ENCODE results near the gene FAF1.

The FAF1 gene

GRCh38 chr1:50422675-50422945 lies 537.5 kb downstream of the FAF1 start:
- no peak for DNase-seq

DNA sequence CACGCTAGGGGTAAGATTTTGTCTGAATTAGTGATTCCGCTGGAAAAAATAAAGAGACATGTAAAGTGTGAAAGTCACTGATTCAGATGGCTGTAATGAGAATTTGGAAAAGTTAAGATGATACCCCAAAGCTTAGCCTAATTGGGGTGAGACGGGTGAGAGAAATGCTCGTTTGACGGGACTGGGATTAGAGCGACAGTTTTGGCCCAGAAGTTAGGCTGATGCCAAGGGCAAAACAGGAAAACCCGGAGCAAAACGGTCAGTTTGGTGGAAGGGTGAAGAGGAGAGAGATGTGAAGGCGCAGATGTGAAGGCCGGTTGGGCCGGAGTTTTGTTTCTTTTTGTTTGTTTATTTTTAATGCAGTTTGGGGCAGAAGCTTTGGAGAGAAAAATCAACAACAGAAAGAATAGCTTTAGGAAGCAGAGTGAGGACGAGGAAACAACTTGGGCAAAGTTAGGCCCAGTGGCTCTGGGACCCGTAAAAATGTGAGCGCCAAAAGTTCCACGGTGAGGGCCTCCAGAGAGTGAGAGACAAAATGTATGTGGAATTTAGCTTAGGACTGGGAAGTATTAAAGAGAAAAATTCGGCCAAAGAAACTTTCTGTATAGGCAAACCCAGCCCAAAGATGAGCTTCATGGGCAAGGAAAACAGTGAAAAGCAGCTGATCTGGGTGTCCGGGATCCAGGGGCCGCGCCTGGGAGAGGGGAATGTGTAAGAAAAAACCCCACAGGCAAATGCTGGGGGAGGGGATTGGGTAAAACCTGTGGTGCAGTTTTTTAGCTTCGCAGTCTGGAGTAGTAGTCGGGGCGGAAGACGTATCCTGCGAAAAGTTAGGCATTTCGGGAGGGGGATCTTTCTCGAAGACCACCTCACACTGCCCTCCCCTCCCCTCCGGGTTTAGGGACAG lies 538.0 kb downstream of the FAF1 start:
- no peak for DNase-seq

- DNase-seq = no peak
Measured at GRCh38 chr1:50421366-50421748, 538.7 kb downstream of the FAF1 start.

DNA sequence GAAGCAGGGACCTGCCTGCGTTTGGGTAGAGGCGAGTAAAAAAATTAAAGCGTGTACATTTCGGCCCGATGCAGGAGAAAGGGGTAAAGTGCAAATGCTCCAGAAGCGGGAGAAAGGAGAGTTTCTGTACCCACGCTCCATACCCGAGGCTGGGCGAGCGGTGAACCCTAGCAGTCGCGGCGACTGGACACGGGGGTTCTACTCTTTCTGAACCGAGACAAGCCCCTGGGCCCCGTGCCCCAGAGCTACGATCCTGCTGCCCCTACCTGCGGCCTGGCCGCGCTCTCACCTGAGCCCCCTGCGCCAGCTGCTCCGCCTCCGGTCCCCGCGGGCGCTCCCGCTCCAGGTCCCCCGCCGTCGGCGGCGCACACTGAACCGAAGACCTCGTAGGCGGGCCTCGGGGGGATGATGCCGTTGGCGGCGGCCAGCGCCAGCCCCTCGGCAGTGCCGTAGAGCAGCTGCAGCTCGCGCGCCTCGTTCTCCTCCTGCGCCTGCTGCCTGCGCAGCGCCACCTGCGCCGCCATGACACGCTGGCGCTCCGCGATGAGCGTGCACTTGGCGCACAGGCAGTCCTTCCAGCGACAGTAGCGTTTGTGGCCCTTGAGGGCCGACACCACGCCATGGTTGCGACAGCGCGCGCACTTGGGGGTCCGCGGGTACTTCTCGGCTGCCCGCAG lies 539.2 kb downstream of the FAF1 start:
- no peak for DNase-seq

DNA sequence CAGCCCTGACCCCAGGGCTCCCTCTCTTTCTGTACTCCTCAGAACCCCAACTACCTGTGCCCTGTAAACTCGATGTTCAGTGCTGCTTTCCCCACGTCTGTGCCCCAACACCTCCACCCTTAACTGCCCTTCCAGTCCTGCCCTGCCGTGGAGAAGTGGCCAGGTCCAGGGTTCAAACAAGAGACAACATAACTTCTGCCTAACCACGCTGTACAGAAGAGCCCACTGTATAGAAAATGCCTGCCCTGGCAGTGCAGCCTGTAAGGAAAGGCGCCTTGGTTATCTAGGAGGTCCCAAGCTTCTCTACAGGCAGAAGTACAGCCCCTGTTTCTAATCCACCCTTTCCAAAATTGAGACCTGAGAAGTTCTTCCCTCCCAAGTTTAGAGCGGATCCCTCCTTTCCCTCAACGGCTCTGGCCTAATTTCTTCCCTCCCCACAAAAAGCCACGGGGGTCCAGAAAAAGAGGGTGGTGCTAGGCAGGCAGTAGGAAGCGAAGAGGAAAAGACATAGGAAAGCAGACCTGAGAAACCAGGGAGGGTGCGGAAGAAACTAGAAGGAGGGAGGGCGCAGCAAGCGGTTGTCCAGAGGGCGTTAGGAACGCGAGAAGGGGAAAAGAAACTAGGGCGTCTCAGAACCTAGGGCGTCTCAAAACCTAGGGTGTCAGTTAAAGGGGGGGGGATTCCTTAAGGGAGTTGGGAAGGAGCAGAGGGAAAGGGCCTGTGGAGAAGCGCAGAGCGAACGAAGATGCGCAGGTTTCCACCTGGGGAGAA lies 540.0 kb downstream of the FAF1 start:
- no peak for DNase-seq

GRCh38 chr1:50419192-50419906 lies 540.7 kb downstream of the FAF1 start:
- no peak for DNase-seq

GRCh38 chr1:50418600-50419109 lies 541.4 kb downstream of the FAF1 start:
- no peak for DNase-seq

- DNase-seq = no peak
Measured at GRCh38 chr1:50417946-50418599, 542.0 kb downstream of the FAF1 start.

DNA sequence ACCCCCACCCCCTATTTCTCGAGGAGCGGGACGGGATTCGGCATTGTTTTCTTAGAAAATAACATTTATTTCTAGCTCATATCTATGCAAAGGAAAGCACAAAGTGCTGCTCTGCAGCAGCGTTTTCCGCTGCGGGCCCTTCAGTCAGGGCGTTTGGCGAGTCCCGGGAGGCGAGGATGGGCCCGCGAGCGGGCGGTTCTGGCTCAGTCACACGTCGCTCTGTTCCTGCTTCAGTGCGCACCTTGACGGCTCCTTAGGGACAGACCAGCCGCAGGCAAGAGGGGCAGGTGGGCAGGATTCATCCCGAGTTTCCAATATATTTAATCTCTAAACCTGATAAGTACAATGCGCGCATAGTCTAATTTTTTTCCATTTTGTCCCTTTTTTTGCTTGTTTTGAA lies 542.6 kb downstream of the FAF1 start:
- no peak for DNase-seq

DNA sequence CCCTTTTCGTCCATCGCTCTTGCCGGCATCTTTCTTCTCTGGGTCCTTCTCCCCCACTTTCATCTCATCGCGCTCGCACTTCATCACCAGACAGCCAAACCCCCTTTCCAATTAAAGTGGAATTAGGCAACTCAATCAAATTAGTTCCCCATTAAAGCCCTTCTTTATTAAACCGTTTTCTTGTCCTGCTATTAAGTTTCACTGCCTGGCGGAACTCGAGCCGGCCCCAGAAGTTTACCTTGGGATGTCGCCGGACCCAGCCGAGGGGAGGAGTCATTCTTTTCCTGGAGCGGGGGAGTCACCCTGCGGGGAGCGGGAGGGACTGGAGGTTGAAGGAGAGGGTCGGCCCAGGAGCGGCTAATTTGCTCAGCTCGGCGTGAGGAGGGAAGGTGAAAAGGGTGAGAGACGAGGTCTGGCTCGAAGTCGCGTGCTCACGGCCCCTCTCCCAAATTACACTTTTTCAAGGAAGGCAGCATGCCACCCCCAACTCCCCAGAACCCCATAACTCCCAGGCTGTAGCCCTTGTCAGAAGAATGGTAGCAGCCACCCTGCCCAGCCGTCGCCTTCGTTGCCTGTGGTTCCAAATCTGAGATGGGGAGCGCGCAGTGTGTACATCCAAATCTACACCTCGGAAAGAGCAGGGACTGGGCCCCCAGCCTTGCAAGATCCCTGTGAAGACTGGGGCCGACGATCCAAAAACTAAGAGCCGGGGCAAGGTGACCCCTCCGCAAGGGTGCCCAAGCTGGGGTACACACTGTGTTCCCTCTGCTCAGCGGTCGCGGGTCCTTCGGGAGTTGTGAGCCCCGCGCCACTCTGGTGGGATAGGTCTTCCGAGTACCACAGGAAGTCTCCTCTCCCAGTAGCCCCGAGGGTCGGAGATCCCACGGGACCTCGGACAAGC lies 543.3 kb downstream of the FAF1 start:
- DNase-seq = no peak

DNA sequence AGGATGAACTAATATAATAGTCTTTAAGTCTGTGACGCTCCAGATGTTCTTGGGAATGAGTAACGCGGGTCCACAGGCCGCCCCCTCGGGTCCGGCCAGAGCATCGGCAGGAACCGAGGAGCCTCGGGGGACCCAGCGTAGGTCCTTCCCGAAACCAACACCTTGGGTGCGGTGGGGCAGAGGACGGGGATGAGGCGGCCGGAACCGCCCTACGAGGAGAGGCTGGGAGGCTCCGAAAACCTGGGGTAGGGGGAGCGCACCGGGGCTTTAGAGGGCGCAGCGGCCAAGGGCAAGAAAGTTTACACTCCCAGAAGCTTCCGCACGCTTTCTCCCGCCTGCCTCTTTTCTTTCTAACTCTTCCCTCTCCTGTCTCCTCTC lies 543.9 kb downstream of the FAF1 start:
- no peak for DNase-seq

- DNase-seq = no peak
Measured at GRCh38 chr1:50415235-50416149, 544.6 kb downstream of the FAF1 start.

GRCh38 chr1:50414853-50415234 lies 545.2 kb downstream of the FAF1 start:
- no peak for DNase-seq

GRCh38 chr1:50412813-50413476 lies 547.1 kb downstream of the FAF1 start:
- no peak for DNase-seq

DNA sequence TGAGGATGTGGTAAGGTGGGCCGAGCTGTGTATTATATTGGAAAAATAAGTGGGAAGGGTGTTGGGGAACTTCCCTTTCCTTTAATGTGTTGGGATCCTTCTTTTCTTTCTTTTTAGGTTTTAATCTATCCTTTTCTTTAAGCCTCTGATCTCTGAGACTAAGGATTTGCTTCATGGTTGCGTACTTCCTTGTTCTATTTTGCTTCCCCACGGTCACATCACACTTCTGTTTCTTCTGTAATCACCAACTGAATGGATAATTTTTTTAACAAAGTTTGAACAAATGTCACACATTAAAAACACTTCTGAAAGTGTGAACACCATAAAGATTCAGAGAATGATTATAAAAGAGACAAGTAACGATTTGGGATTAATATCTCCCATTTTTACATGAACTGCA lies 554.3 kb downstream of the FAF1 start:
- DNase-seq = no peak

GRCh38 chr1:50393522-50394120 lies 566.4 kb downstream of the FAF1 start:
- DNase-seq = no peak
